B cell (primary cell): ENCODE data around the gene B3GALT2. TPM values are rescaled to one million over a fixed set of nuclear protein-coding genes. Genes with fewer than 3 reads are reported as not detected.

Source experiments
- ATAC-seq: fragments of 200-7000 bp; cut with Tn5 transposase; one replicate; pipeline ENCODE4 v1.10.0; 2021; ENCODE audit warnings: low read depth, mild to moderate bottlenecking, moderate number of reproducible peaks, moderate library complexity
- CTCF ChIA-PET: fragments of 350-600 bp; sonication (Branson Sonifier 250); formaldehyde crosslinking; loops from one replicate; lab custom pipeline; 2021; ENCODE audit warnings: antibody characterized with exemption, inconsistent platforms; lab: Charles Lee
- POLR2A ChIA-PET: fragments of 350-600 bp; sonication (Branson Sonifier 250); formaldehyde crosslinking; loops from one replicate; lab custom pipeline; 2021; ENCODE audit warnings: antibody characterized with exemption; lab: Charles Lee
- DNase-seq: peaks from one replicate; pipeline ENCODE4 v3.0.0; 2013
- H2AFZ ChIP-seq: 2 replicates; pipeline ENCODE4 v1.6.1; 2012; ENCODE audit warnings: mild to moderate bottlenecking, low read depth, low read length; ENCODE audit not compliant: insufficient read depth, poor library complexity, severe bottlenecking
- H3K27ac ChIP-seq, 2 donors: 1 replicate in 1 of 2; 2 replicates in 1 of 2; pipeline ENCODE4 v1.5.1; 2012 to 2013; ENCODE audit warnings: low read length in 2 of 2, mild to moderate bottlenecking in 2 of 2, moderate library complexity in 1 of 2
- H3K27me3 ChIP-seq, 4 experiments: fragments of 200-600 bp in 1 of 4; sonication (generic) in 1 of 4; replicated peaks in 1 of 4; 1 replicate in 2 of 4; 2 replicates in 2 of 4; pipeline versions ENCODE4 v1.6.1 to v1.7.0; 2013 to 2016; ENCODE audit warnings: low read length in 3 of 4, mild to moderate bottlenecking in 2 of 4, mixed read lengths in 1 of 4, moderate library complexity in 1 of 4; ENCODE audit not compliant: insufficient read depth in 4 of 4, control insufficient read depth in 3 of 4; ENCODE audit errors: control extremely low read depth in 1 of 4
- H3K36me3 ChIP-seq, 2 experiments: replicated peaks in 1 of 2; 1 replicate in 1 of 2; 2 replicates in 1 of 2; pipeline versions ENCODE4 v1.6.1 to v1.7.1; 2013; ENCODE audit warnings: low read length in 1 of 2; ENCODE audit not compliant: insufficient read depth in 2 of 2, control insufficient read depth in 1 of 2; ENCODE audit errors: control extremely low read depth in 1 of 2, extremely low read depth in 1 of 2
- H3K4me1 ChIP-seq, 2 donors: fragments of 200-600 bp in 1 of 2; sonication (generic) in 1 of 2; 1 replicate in 1 of 2; 2 replicates in 1 of 2; pipeline versions ENCODE4 v1.5.1 to v1.6.1; 2013 to 2017; ENCODE audit warnings: low read length in 2 of 2; ENCODE audit not compliant: control insufficient read depth in 2 of 2, insufficient read depth in 2 of 2
- H3K4me2 ChIP-seq: replicated peaks from 2 replicates; pipeline ENCODE3; 2012; ENCODE audit warnings: mild to moderate bottlenecking, low read depth, low read length; ENCODE audit not compliant: poor library complexity, severe bottlenecking
- H3K4me3 ChIP-seq, 5 experiments: fragments of 200-600 bp in 1 of 5; sonication (generic) in 1 of 5; 1 replicate in 3 of 5; 2 replicates in 2 of 5; pipeline versions ENCODE4 v1.5.1 to v1.7.0; 2011 to 2016; ENCODE audit warnings: low read length in 4 of 5, mild to moderate bottlenecking in 4 of 5, low read depth in 2 of 5, control low read depth in 1 of 5, moderate library complexity in 1 of 5; ENCODE audit not compliant: insufficient read depth in 1 of 5; ENCODE audit errors: control extremely low read depth in 1 of 5, extremely low read depth in 1 of 5
- H3K79me2 ChIP-seq: fragments of 200-600 bp; sonication (generic); one replicate; pipeline ENCODE4 v1.6.0; 2016; ENCODE audit warnings: low read length; ENCODE audit not compliant: control insufficient read depth, insufficient read depth
- H3K9ac ChIP-seq: fragments of 200-600 bp; sonication (generic); 2 replicates; pipeline ENCODE4 v1.6.1; 2017; ENCODE audit warnings: mild to moderate bottlenecking, low read length, moderate library complexity
- H3K9me3 ChIP-seq, 3 donors: one replicate each; pipeline versions ENCODE4 v1.6.1 to v1.7.1; 2013; ENCODE audit warnings: low read length in 2 of 3; ENCODE audit not compliant: control insufficient read depth in 2 of 3, insufficient read depth in 1 of 3; ENCODE audit errors: control extremely low read depth in 1 of 3
- H4K20me1 ChIP-seq: 2 replicates; pipeline ENCODE4 v1.6.0; 2012; ENCODE audit warnings: mild to moderate bottlenecking, low read length; ENCODE audit not compliant: insufficient read depth, control insufficient read depth, poor library complexity, severe bottlenecking
- H3K27ac Mint-ChIP-seq: one replicate; pipeline ENCODE4 v1.8.0; 2021; ENCODE audit warnings: mixed read lengths
- H3K27me3 Mint-ChIP-seq: one replicate; pipeline ENCODE4 v1.8.0; 2021; ENCODE audit warnings: mixed read lengths
- H3K4me1 Mint-ChIP-seq: one replicate; pipeline ENCODE4 v1.8.0; 2021; ENCODE audit warnings: mixed read lengths
- H3K4me3 Mint-ChIP-seq: one replicate; pipeline ENCODE4 v1.8.0; 2021; ENCODE audit warnings: mixed read lengths
- H3K9me3 Mint-ChIP-seq: one replicate; pipeline ENCODE4 v1.8.0; 2022; ENCODE audit warnings: mixed read lengths; ENCODE audit not compliant: insufficient read depth
- CTCF ChIP-seq: fragments of 200-600 bp; IDR thresholded peaks from one replicate; pipeline ENCODE4 v1.8.0; 2022; ENCODE audit warnings: antibody characterized with exemption, mild to moderate bottlenecking
- EZH2 ChIP-seq: IDR thresholded peaks from 2 replicates; pipeline ENCODE4 v1.6.1; 2012; ENCODE audit warnings: borderline replicate concordance, low read depth, mild to moderate bottlenecking, moderate library complexity, low read length; ENCODE audit not compliant: insufficient read depth, poor library complexity, severe bottlenecking
- WGBS: methylation state at CpG from one replicate; pipeline ENCODE4 v1.1.5; 2013; ENCODE audit warnings: missing lambda C conversion rate; ENCODE audit not compliant: insufficient coverage; 5-methylcytosine and 5-hydroxymethylcytosine counted together
- intact Hi-C: fragments of 100-400 bp; cut with micrococcal nuclease; formaldehyde crosslinking; loops from one replicate; pipeline ENCODE4 v1.10.0; 2022
- polyA plus RNA-seq: library from polyadenylated mRNA; depleted of rRNA; stranded (reverse); fragments of >200 nt; gene quantifications from 2 replicates; pipeline ENCODE4 v1.2.3, GENCODE V29; 2012
- total RNA-seq, 2 donors: library from RNA; stranded (reverse); fragments of 120-200 nt in 1 of 2; gene quantifications; 1 replicate in 1 of 2; 2 replicates in 1 of 2; pipeline versions ENCODE4 v1.2.3 to v1.2.4, GENCODE V29; 2013 to 2022

The B3GALT2 gene
- total and polyA plus RNA-seq, 2 donors (not counting 1 experiment from before 2014, with no cell fraction given) = 0.07 TPM; not detected in 1

GRCh38 chr1:193199940-193200339 is 13.5 kb upstream of the B3GALT2 start:
- 100% methylated on average over 3 of the region's 4 CpGs for WGBS
- peaks cover 11% of the 10 kb centered on the region for H3K4me1 Mint-ChIP-seq
- intact Hi-C loops = no loop called here
- ChIA-PET POLR2A (no interaction called here), CTCF (interaction anchor here (2.3 kb wide), 1 partner anchor 16 kb away, joined by 5 read pairs; no protein-coding TSS in a partner anchor)
- H3K9ac ChIP-seq = no peak overlapping the region
- H3K4me3 Mint-ChIP-seq = no peak overlapping the region
- DNase-seq = no peak
- H3K27me3 Mint-ChIP-seq = no peaks in the 10 kb centered on the region
- no peaks in the 10 kb centered on the region for H3K27me3 ChIP-seq
- no peak overlapping the region for H3K27ac Mint-ChIP-seq
- H2AFZ ChIP-seq = no peak overlapping the region
- no peak for TF ChIP-seq EZH2
- no peak for TF ChIP-seq CTCF
- no peaks in the 10 kb centered on the region for H3K9me3 ChIP-seq
- H3K9me3 Mint-ChIP-seq = no peaks in the 10 kb centered on the region
- no peak overlapping the region for H3K4me3 ChIP-seq
- H3K79me2 ChIP-seq = peaks cover 26% of the 10 kb centered on the region
- H3K4me1 ChIP-seq = no peaks in the 10 kb centered on the region
- no peak overlapping the region for H3K27ac ChIP-seq
- no peak overlapping the region for H3K4me2 ChIP-seq
- peaks cover 0 to 3% of the 10 kb centered on the region in 2 experiments for H3K36me3 ChIP-seq
- H4K20me1 ChIP-seq = peaks cover 21% of the 10 kb centered on the region
- no peak for ATAC-seq

GRCh38 chr1:193192586-193192985 is 6.2 kb upstream of the B3GALT2 start:
- Mint-ChIP-seq H3K27me3 (no peaks in the 10 kb centered on the region), H3K4me3 (no peak overlapping the region), H3K4me1 (peaks cover 27% of the 10 kb centered on the region), H3K27ac (no peak overlapping the region), H3K9me3 (no peaks in the 10 kb centered on the region)
- DNase-seq = no peak
- Histone ChIP-seq H3K9me3 (peaks cover 3 to 8% (median 3%) of the 10 kb centered on the region in 3 donors), H3K4me2 (no peak overlapping the region), H3K27ac (no peak overlapping the region), H2AFZ (no peak overlapping the region), H3K27me3 (no peaks in the 10 kb centered on the region), H4K20me1 (peaks cover 40% of the 10 kb centered on the region), H3K36me3 (no peaks in the 10 kb centered on the region), H3K4me1 (peaks cover 0 to 4% of the 10 kb centered on the region in 2 donors), H3K4me3 (no peak overlapping the region), H3K79me2 (peaks cover 72% of the 10 kb centered on the region), H3K9ac (no peak overlapping the region)
- WGBS = 99% methylated on average over 8 of the region's 8 CpGs
- ChIA-PET POLR2A (no interaction called here), CTCF (no interaction called here)
- intact Hi-C loops = no loop called here
- no peak for ATAC-seq
- TF ChIP-seq EZH2 = no peak
- no peak for TF ChIP-seq CTCF
